Urinary bladder (tissue), 4 donors: ENCODE data around the gene SMU1. TPM values are rescaled to one million over a fixed set of nuclear protein-coding genes. Genes with fewer than 3 reads are reported as not detected.
A peak's percentile ranks its signal among the peaks of the same experiment; 100 is the strongest.

Source experiments
- DNase-seq: peaks from one replicate; pipeline ENCODE4 v3.0.0-alpha.2; 2015; ENCODE audit errors: extremely low spot score
- H3K27ac ChIP-seq: one replicate; pipeline ENCODE4 v1.5.1; 2013; ENCODE audit warnings: low read depth, mild to moderate bottlenecking, moderate library complexity
- H3K36me3 ChIP-seq: one replicate; pipeline ENCODE4 v1.6.1; 2013; ENCODE audit warnings: mild to moderate bottlenecking, moderate library complexity; ENCODE audit not compliant: insufficient read depth
- H3K4me1 ChIP-seq: one replicate; pipeline ENCODE4 v1.6.1; 2013; ENCODE audit warnings: mild to moderate bottlenecking, moderate library complexity; ENCODE audit not compliant: insufficient read depth
- H3K4me3 ChIP-seq: one replicate; pipeline ENCODE4 v1.5.1; 2013; ENCODE audit warnings: low read depth, low read length
- WGBS: extraction: QIAGEN DNeasy Blood & Tissue Kit; methylation state at CpG from one replicate; pipeline ENCODE4 v1.1.7; 2013; 5-methylcytosine and 5-hydroxymethylcytosine counted together
- polyA plus RNA-seq: library from polyadenylated mRNA; stranded (reverse); fragments of 200-250 nt; gene quantifications from one replicate; pipeline ENCODE4 v1.2.3, GENCODE V29; 2013
- total RNA-seq: library from RNA; depleted of rRNA; stranded (reverse); fragments of >200 nt; gene quantifications from one replicate; pipeline ENCODE4 v1.2.3, GENCODE V29; 2014
- donor health status: healthy with polysubstance abuse.
- donor health status: healthy.

SMU1 gene
- total RNA-seq (37.0 TPM), polyA plus RNA-seq (14.3 TPM)

GRCh38 chr9:33076046-33077004 lies at the start of gene SMU1:
Gene SMU1, minus strand, starts transcription at chr9:33076674. Its CDS starts 66 bp downstream, at chr9:33076608.
- peak within 1 kb of the TSS; percentile 94 for H3K27ac ChIP-seq
- peak; percentile 93 for DNase-seq
- H3K4me1 ChIP-seq, result no peaks in the 10 kb centered on the region
- peaks cover 4% of the 10 kb centered on the region for H3K36me3 ChIP-seq
- peak within 1 kb of the TSS; percentile 63 for H3K4me3 ChIP-seq
- WGBS, result under 1% methylated on average over 53 of the region's 53 CpGs

GRCh38 chr9:33125461-33125860 lies 49.0 kb upstream of the SMU1 start:
- DNase-seq, result no peak
- Histone ChIP-seq H3K4me1 (no peaks in the 10 kb centered on the region), H3K4me3 (no peak overlapping the region), H3K27ac (no peak overlapping the region), H3K36me3 (no peaks in the 10 kb centered on the region)
- 74% methylated on average over 3 of the region's 3 CpGs for WGBS

GRCh38 chr9:33124751-33125381 lies 48.4 kb upstream of the SMU1 start:
- Histone ChIP-seq H3K4me3 (no peak overlapping the region), H3K4me1 (no peaks in the 10 kb centered on the region), H3K27ac (no peak overlapping the region), H3K36me3 (no peaks in the 10 kb centered on the region)
- DNase-seq, result no peak
- 48% methylated on average over 9 of the region's 9 CpGs for WGBS

- WGBS, result 88% methylated on average over 5 of the region's 5 CpGs
- H3K27ac ChIP-seq, result no peak overlapping the region
- H3K36me3 ChIP-seq, result no peaks in the 10 kb centered on the region
- H3K4me3 ChIP-seq, result no peak overlapping the region
- no peak for DNase-seq
- H3K4me1 ChIP-seq, result no peaks in the 10 kb centered on the region
Measured at GRCh38 chr9:33124046-33124445, 47.6 kb upstream of the SMU1 start.

- Histone ChIP-seq H3K4me3 (no peak overlapping the region), H3K36me3 (no peaks in the 10 kb centered on the region), H3K27ac (no peak overlapping the region), H3K4me1 (no peaks in the 10 kb centered on the region)
- DNase-seq, result no peak
- WGBS, result 92% methylated on average over 8 of the region's 8 CpGs
Measured at GRCh38 chr9:33123407-33124031, 47.0 kb upstream of the SMU1 start.

- 82% methylated on average over 1 of the region's 1 CpG for WGBS
- H3K36me3 ChIP-seq, result no peaks in the 10 kb centered on the region
- no peak for DNase-seq
- no peak overlapping the region for H3K27ac ChIP-seq
- no peak overlapping the region for H3K4me3 ChIP-seq
- H3K4me1 ChIP-seq, result no peaks in the 10 kb centered on the region
Measured at GRCh38 chr9:33120620-33121019, 44.1 kb upstream of the SMU1 start.

- WGBS, result 91% methylated on average over 4 of the region's 4 CpGs
- Histone ChIP-seq H3K4me1 (no peaks in the 10 kb centered on the region), H3K27ac (no peak overlapping the region), H3K36me3 (peaks cover 5% of the 10 kb centered on the region), H3K4me3 (no peak overlapping the region)
- no peak for DNase-seq
Measured at GRCh38 chr9:33117796-33118195, 41.3 kb upstream of the SMU1 start.

GRCh38 chr9:33117306-33117705 lies 40.8 kb upstream of the SMU1 start:
- no peak for DNase-seq
- Histone ChIP-seq H3K4me3 (no peak overlapping the region), H3K27ac (no peak overlapping the region), H3K36me3 (peaks cover 5% of the 10 kb centered on the region), H3K4me1 (no peaks in the 10 kb centered on the region)
- WGBS, result 37% methylated on average over 1 of the region's 1 CpG

- H3K36me3 ChIP-seq, result peaks cover 5% of the 10 kb centered on the region
- no peak for DNase-seq
- no peak overlapping the region for H3K27ac ChIP-seq
- no peak overlapping the region for H3K4me3 ChIP-seq
- no peaks in the 10 kb centered on the region for H3K4me1 ChIP-seq
- 59% methylated on average over 2 of the region's 2 CpGs for WGBS
Measured at GRCh38 chr9:33116860-33117259, 40.4 kb upstream of the SMU1 start.

- no peak overlapping the region for H3K4me3 ChIP-seq
- WGBS, result 89% methylated on average over 3 of the region's 3 CpGs
- no peak overlapping the region for H3K27ac ChIP-seq
- H3K4me1 ChIP-seq, result no peaks in the 10 kb centered on the region
- DNase-seq, result no peak
- H3K36me3 ChIP-seq, result peaks cover 5% of the 10 kb centered on the region
Measured at GRCh38 chr9:33114746-33115145, 38.3 kb upstream of the SMU1 start.

GRCh38 chr9:33113799-33114547 lies 37.5 kb upstream of the SMU1 start:
- WGBS, result 92% methylated on average over 11 of the region's 11 CpGs
- no peak for DNase-seq
- no peaks in the 10 kb centered on the region for H3K4me1 ChIP-seq
- H3K36me3 ChIP-seq, result peaks cover 5% of the 10 kb centered on the region
- H3K27ac ChIP-seq, result no peak overlapping the region
- no peak overlapping the region for H3K4me3 ChIP-seq

- no peak overlapping the region for H3K4me3 ChIP-seq
- peaks cover 5% of the 10 kb centered on the region for H3K36me3 ChIP-seq
- H3K27ac ChIP-seq, result no peak overlapping the region
- no peaks in the 10 kb centered on the region for H3K4me1 ChIP-seq
- 75% methylated on average over 4 of the region's 4 CpGs for WGBS
- DNase-seq, result no peak
Measured at GRCh38 chr9:33112094-33112493, 35.6 kb upstream of the SMU1 start.

GRCh38 chr9:33111631-33112030 lies 35.2 kb upstream of the SMU1 start:
- DNase-seq, result no peak
- WGBS, result 84% methylated on average over 5 of the region's 5 CpGs
- no peak overlapping the region for H3K27ac ChIP-seq
- no peak overlapping the region for H3K4me3 ChIP-seq
- H3K4me1 ChIP-seq, result no peaks in the 10 kb centered on the region
- H3K36me3 ChIP-seq, result peaks cover 5% of the 10 kb centered on the region
